HG02642 (cell line): ENCODE data around the gene IGF1R.

Source experiments
- ATAC-seq: cut with Tn5 transposase; IDR thresholded peaks from one replicate; pipeline ENCODE4 v1.9.1; 2021; ENCODE audit warnings: mild to moderate bottlenecking; ENCODE audit not compliant: unreplicated experiment, poor library complexity

The IGF1R gene

GRCh38 chr15:98699591-98700424 lies 51.5 kb downstream of the IGF1R start:
- no peak for ATAC-seq

- no peak for ATAC-seq
These were observed 52.2 kb downstream of the IGF1R start for GRCh38 chr15:98700519-98700918.

DNA sequence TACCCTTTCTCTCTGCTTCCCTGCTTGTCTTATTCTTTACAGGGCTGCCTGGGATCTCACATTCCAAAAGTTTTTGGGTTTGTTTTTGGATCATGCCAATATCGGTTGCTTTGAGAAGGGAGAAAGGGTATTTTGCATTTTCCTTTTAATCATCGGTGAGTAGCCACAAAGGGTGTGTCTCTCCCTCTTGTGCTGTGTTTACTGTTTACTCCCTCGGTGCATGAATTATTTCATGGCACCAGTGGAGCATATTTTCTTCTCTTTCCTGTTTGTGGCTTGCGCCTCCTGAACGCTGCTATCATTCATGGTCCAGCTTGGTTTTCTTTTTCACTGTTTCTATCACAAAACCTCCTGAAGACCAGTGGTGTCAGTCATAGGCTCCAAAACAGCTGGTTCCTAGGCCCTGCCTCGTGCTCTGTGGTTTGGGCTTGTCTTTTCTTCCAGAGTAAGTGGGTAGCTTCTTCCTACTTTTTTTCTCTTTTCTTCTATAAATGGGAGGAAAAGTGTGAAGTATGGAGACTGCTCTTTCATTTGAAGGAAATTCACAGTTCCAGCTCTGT lies 54.9 kb downstream of the IGF1R start:
- no peak for ATAC-seq

GRCh38 chr15:98705070-98705469 lies 56.7 kb downstream of the IGF1R start:
- no peak for ATAC-seq

- no peak for ATAC-seq
These were observed 58.0 kb downstream of the IGF1R start for GRCh38 chr15:98706387-98706786.

- no peak for ATAC-seq
These were observed 58.6 kb downstream of the IGF1R start for GRCh38 chr15:98706986-98707385.

- no peak for ATAC-seq
These were observed 59.8 kb downstream of the IGF1R start for GRCh38 chr15:98708037-98708590.

DNA sequence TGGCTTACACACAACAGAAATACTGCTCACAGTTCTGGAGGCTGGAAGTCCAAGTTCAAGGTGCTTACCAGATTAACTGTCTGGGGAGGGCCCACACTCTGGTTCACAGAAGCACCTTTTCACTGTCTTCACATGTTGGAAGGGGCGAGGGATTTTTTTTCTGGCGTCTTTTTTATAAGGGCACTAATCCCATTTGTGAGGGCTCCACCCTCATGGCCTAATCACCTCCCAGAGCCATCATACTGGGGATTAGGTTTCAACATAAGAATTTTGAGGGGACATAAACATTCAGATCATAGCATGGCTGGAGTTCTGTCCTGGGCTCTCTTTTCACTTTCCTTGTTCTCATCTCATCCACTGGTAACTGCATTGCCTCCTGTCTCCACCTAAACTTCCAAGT lies 63.5 kb downstream of the IGF1R start:
- no peak for ATAC-seq

DNA sequence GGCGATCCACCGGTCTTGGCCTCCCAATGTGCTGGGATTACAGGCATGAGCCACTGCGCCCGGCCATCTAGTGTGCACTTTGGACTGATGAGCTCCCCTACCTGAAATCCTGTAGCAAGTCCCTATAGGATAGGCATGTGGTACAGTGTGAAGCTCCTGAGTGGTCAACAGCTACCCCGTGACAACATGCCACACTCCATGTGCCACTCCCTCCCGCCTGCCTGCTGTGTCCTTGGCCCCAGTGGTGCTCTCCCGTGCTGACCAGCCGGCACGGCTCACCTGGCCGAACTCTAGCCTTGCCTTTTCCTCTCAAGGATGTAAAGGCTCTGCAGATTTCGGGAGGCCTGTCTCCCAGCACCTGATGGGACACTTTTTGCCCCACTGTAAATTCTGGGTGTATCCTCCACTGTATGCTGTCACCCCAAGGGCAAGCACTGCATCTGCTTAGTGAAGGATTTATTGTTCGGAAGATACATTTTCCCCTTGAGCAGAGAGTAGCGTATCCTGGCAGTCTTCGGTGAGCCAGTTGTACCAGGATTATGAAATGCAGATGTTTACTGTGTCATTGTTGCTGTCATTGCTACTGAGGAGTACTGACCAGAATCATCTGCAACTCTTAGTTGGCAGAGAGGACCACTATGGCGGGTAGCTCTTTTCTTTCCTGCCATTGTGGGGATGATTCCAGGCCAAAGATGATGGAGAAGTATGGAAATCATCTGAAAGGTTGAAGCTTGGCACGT lies 64.7 kb downstream of the IGF1R start:
- ATAC-seq, result no peak

GRCh38 chr15:98713585-98714001 lies 65.3 kb downstream of the IGF1R start:
- ATAC-seq, result no peak

GRCh38 chr15:98714922-98715321 lies 66.6 kb downstream of the IGF1R start:
- no peak for ATAC-seq

DNA sequence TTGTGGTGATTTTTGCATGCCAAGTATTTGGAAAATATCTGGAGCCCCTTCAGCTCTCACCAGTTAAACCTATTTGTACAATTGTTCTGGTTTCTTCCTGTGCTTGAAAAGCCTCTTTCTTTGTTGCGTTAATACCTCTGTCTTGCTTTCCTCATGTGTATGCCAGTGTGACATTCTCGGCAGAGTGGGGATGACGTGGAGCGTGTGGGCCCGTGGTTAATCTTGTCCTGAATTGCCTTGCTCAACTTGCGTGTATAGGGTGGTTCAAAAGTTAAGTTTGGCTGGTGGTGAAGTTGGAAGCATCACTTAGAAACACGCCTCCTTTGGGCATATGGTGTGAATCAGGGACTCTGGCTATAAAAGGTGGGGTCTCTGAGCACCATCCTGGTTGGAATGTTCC lies 67.1 kb downstream of the IGF1R start:
- no peak for ATAC-seq

GRCh38 chr15:98715890-98716443 lies 67.6 kb downstream of the IGF1R start:
- no peak for ATAC-seq

- no peak for ATAC-seq
These were observed 69.0 kb downstream of the IGF1R start for GRCh38 chr15:98717371-98717770.

DNA sequence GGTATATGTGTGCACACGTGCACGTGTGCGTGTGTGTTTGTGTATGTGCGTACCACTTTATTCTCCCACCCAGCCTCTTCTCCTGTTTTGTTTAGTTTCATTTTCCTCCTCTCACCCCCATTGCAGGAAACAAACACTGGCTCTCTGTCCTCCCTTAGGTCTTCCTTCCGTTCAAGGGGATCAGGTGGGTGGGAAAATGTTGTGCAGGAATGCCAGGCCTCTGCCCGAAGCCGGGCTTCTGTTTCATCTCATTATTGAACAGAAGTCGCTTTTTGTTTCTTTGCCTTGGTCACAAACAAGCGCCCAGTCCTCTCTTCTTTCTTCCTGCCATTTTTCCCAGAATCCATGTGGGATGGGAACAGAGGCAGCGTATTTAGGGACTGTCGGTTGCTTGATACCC lies 69.6 kb downstream of the IGF1R start:
- no peak for ATAC-seq

DNA sequence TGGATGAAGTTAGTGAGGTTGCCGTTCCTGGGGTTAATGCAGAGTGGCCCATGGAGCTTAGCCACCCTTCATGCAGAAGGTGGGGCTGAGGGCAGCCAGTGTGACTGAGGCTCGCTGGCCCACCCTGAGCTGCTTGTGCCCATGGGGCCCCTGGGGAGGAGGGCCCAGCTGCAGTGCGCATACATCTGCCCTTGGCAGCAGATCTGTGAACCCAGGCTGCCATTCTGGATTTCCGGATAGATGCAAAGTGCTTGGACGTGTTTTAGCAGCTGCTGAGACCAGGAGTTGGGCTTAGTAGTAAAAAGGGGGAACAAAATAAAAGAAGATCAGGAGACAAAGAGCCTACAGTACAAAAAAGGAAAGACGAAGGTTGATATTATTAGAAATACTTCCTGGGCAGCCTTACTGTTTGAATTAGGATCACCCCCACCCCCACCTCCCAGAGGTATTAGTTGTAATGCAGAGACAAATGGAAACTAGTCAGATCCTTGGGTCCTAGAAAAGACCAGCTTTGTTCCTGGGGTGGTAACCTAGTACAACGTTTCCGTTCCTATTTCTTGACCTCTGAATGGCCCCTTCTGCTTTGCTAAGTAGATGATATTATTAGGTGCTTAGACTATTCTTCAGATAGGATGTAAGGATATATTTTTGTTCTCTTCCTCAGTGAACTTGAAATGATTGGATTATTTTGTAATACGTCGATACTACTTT lies 70.2 kb downstream of the IGF1R start:
- ATAC-seq, result no peak

- no peak for ATAC-seq
These were observed 70.9 kb downstream of the IGF1R start for GRCh38 chr15:98719137-98719740.

GRCh38 chr15:98720031-98720430 lies 71.7 kb downstream of the IGF1R start:
- ATAC-seq, result no peak
